ENCODE results near the gene VPS4B. TPM values are rescaled to one million over a fixed set of nuclear protein-coding genes. Genes with fewer than 3 reads are reported as not detected.

VPS4B gene
- total and polyA plus RNA-seq, 2 donors (not counting 1 experiment from before 2014, with no cell fraction given) = 14.5 to 93.9 TPM

DNA sequence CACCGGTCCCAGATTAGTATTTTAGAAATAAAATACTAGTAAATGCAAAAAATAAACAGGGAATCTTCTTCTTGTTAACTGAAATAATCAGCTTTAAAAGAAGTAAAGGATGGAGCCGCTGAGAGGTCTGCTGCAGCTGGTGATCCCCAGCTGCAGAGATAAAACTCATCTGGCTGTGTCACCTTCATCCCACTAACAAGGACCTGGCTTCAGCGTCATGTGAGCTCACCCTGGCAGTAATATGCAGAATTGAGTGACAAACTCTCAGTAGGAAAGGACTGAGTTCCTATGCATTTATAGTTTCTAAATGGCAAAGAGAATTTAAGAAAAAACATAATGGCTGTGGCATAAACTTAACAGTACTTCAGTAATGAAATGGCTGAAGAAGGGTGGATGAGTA is 27.3 kb downstream of the VPS4B start:
- TF ChIP-seq, protein P1, sequence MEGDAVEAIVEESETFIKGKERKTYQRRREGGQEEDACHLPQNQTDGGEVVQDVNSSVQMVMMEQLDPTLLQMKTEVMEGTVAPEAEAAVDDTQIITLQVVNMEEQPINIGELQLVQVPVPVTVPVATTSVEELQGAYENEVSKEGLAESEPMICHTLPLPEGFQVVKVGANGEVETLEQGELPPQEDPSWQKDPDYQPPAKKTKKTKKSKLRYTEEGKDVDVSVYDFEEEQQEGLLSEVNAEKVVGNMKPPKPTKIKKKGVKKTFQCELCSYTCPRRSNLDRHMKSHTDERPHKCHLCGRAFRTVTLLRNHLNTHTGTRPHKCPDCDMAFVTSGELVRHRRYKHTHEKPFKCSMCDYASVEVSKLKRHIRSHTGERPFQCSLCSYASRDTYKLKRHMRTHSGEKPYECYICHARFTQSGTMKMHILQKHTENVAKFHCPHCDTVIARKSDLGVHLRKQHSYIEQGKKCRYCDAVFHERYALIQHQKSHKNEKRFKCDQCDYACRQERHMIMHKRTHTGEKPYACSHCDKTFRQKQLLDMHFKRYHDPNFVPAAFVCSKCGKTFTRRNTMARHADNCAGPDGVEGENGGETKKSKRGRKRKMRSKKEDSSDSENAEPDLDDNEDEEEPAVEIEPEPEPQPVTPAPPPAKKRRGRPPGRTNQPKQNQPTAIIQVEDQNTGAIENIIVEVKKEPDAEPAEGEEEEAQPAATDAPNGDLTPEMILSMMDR (IDR thresholded peaks at IDR 0.05) = no peak
- no peak for TF ChIP-seq EZH2 (IDR thresholded peaks at IDR 0.05; ENCODE audit: borderline replicate concordance, insufficient read depth, low read depth, low read length, poor library complexity, severe bottlenecking)
- no peaks in the 10 kb centered on the region for H3K79me2 ChIP-seq (ENCODE audit: control insufficient read depth, insufficient read depth, low read length)
- no peak overlapping the region for H2AFZ ChIP-seq (ENCODE audit: insufficient read depth, low read depth, low read length, poor library complexity, severe bottlenecking)
- H3K4me3 ChIP-seq (ENCODE audit: control extremely low read depth in 1 of 5, extremely low read depth in 1 of 5, insufficient read depth in 1 of 5, low read depth in 2 of 5, low read length in 4 of 5) = no peak overlapping the region
- no peaks in the 10 kb centered on the region for H4K20me1 ChIP-seq (ENCODE audit: control insufficient read depth, insufficient read depth, low read length, poor library complexity, severe bottlenecking)
- no peaks in the 10 kb centered on the region for H3K9me3 Mint-ChIP-seq (ENCODE audit: insufficient read depth)
- POLR2A ChIA-PET = no interaction called here
- ATAC-seq (ENCODE audit: low read depth) (no peak), DNase-seq (no peak)
- H3K36me3 ChIP-seq (replicated peaks in 1 of 2; ENCODE audit: control extremely low read depth in 1 of 2, control insufficient read depth in 1 of 2, extremely low read depth in 1 of 2, insufficient read depth in 2 of 2, low read length in 1 of 2) = peaks cover 16 to 75% of the 10 kb centered on the region in 2 experiments
- H3K4me1 ChIP-seq (ENCODE audit: control insufficient read depth in 2 of 2, insufficient read depth in 2 of 2, low read length in 2 of 2) = no peaks in the 10 kb centered on the region
- no peaks in the 10 kb centered on the region for H3K27me3 ChIP-seq (replicated peaks in 1 of 4; ENCODE audit: control extremely low read depth in 1 of 4, control insufficient read depth in 3 of 4, insufficient read depth in 4 of 4, low read length in 3 of 4)
- no peak overlapping the region for H3K4me3 Mint-ChIP-seq
- intact Hi-C loops (cut with micrococcal nuclease) = no loop called here
- H3K9ac ChIP-seq (ENCODE audit: low read length) = no peak overlapping the region
- CTCF ChIA-PET = interaction anchor here (1.1 to 1.5 kb wide), 2 partner anchors 16 to 44 kb away, joined by 3 to 4 read pairs; no protein-coding TSS in a partner anchor
- no CpG with 5 or more reads among the region's 3 CpGs for WGBS (ENCODE audit: insufficient coverage)
- H3K27me3 Mint-ChIP-seq = no peaks in the 10 kb centered on the region
- H3K4me1 Mint-ChIP-seq = no peaks in the 10 kb centered on the region
- H3K27ac Mint-ChIP-seq = no peak overlapping the region
- H3K9me3 ChIP-seq (ENCODE audit: control extremely low read depth in 1 of 3, control insufficient read depth in 2 of 3, insufficient read depth in 1 of 3, low read length in 2 of 3) = no peaks in the 10 kb centered on the region
- no peak overlapping the region for H3K27ac ChIP-seq (ENCODE audit: low read length in 2 of 2)
- H3K4me2 ChIP-seq (replicated peaks; ENCODE audit: low read depth, low read length, poor library complexity, severe bottlenecking) = no peak overlapping the region

DNA sequence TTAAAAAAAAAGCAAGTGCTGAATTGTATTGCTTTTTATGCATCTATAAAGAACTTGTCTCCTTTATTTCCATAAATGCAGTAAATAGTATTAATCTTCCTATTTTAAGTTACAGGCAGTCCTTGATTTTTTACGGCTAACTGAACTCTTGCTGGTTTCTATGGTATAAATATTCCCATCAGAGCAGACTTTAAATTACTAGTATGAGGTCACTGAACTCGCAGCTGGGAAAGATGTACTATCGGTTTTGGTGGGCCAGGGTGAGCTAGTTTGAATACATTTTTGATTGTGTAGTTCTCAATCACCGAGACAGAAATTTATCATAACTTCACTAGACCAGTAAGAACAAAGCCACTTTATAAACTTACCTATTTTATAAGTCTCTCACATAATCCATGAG is 34.4 kb downstream of the VPS4B start:
- Mint-ChIP-seq H3K27me3 (no peaks in the 10 kb centered on the region), H3K27ac (no peak overlapping the region), H3K4me1 (no peaks in the 10 kb centered on the region), H3K9me3 (ENCODE audit: insufficient read depth) (no peaks in the 10 kb centered on the region), H3K4me3 (no peak overlapping the region)
- Histone ChIP-seq H2AFZ (ENCODE audit: insufficient read depth, low read depth, low read length, poor library complexity, severe bottlenecking) (no peak overlapping the region), H3K27me3 (replicated peaks in 1 of 4; ENCODE audit: control extremely low read depth in 1 of 4, control insufficient read depth in 3 of 4, insufficient read depth in 4 of 4, low read length in 3 of 4) (no peaks in the 10 kb centered on the region), H3K79me2 (ENCODE audit: control insufficient read depth, insufficient read depth, low read length) (no peaks in the 10 kb centered on the region), H3K4me3 (ENCODE audit: control extremely low read depth in 1 of 5, extremely low read depth in 1 of 5, insufficient read depth in 1 of 5, low read depth in 2 of 5, low read length in 4 of 5) (no peak overlapping the region), H4K20me1 (ENCODE audit: control insufficient read depth, insufficient read depth, low read length, poor library complexity, severe bottlenecking) (no peaks in the 10 kb centered on the region), H3K27ac (ENCODE audit: low read length in 2 of 2) (no peak overlapping the region), H3K4me1 (ENCODE audit: control insufficient read depth in 2 of 2, insufficient read depth in 2 of 2, low read length in 2 of 2) (no peaks in the 10 kb centered on the region), H3K9ac (ENCODE audit: low read length) (no peak overlapping the region), H3K9me3 (ENCODE audit: control extremely low read depth in 1 of 3, control insufficient read depth in 2 of 3, insufficient read depth in 1 of 3, low read length in 2 of 3) (peaks cover 0 to 3% (median 0%) of the 10 kb centered on the region in 3 donors), H3K36me3 (replicated peaks in 1 of 2; ENCODE audit: control extremely low read depth in 1 of 2, control insufficient read depth in 1 of 2, extremely low read depth in 1 of 2, insufficient read depth in 2 of 2, low read length in 1 of 2) (peaks cover 4 to 32% of the 10 kb centered on the region in 2 experiments), H3K4me2 (replicated peaks; ENCODE audit: low read depth, low read length, poor library complexity, severe bottlenecking) (no peak overlapping the region)
- no CpG with 5 or more reads among the region's 4 CpGs for WGBS (ENCODE audit: insufficient coverage)
- ATAC-seq (ENCODE audit: low read depth) (no peak), DNase-seq (no peak)
- TF ChIP-seq, protein P1 (IDR thresholded peaks at IDR 0.05) = no peak
- no peak for TF ChIP-seq EZH2 (IDR thresholded peaks at IDR 0.05; ENCODE audit: borderline replicate concordance, insufficient read depth, low read depth, low read length, poor library complexity, severe bottlenecking)
- ChIA-PET CTCF (interaction anchor here (0.7 kb wide), 2 partner anchors 42 to 366 kb away, joined by 3 read pairs; no protein-coding TSS in a partner anchor), POLR2A (no interaction called here)
- intact Hi-C loops (cut with micrococcal nuclease) = no loop called here
